ENCODE results near the gene CREBBP. TPM values are rescaled to one million over a fixed set of nuclear protein-coding genes. Genes with fewer than 3 reads are reported as not detected.

The CREBBP gene
- total and polyA plus RNA-seq, 4 donors, result 16.0 to 155 (median 36.1) TPM

DNA sequence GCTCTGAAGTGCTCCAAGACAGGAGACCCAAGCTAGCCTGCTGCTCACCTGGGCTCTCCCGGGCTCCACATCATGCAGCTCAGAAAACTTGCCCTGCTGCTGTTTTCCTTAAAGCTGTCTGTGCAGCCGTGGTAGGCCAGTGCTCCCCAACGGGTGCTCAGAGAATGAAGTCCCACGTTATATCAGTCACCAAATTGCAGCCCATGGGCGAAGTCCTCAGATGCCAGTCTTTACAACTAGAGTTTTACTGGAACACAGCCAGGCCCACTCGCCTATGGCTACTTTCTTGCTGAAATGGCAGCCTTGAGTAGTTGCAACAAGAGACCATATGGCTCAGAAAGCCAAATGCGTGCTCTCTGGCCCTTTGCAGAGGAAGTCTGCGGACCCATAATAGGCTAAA is 6.3 kb downstream of the CREBBP start:
- H3K27ac ChIP-seq (ENCODE audit: low read depth in 1 of 2, low read length in 1 of 2), result peak overlapping the region in 1 of 2 donors; percentile 1
- no peak for ATAC-seq (ENCODE audit: insufficient read depth, low FRiP score)

GRCh38 chr16:3873482-3874173 is 6.9 kb downstream of the CREBBP start:
- WGBS, 2 donors, result 76 to 82% methylated on average over 13 of the region's 13 CpGs
- peaks cover 35 to 68% (median 44%) of the 10 kb centered on the region in 5 donors for H3K4me1 ChIP-seq (ENCODE audit: control insufficient read depth in 5 of 5, insufficient read depth in 5 of 5, low read length in 5 of 5)
- no peak overlapping the region for H3K9ac ChIP-seq (ENCODE audit: insufficient read depth in 1 of 2, low read length in 2 of 2)
- H3K9me3 ChIP-seq (ENCODE audit: control insufficient read depth in 4 of 4, insufficient read depth in 3 of 4, low read length in 3 of 4), result no peaks in the 10 kb centered on the region
- peaks cover 0 to 15% (median 0%) of the 10 kb centered on the region in 4 donors for H3K36me3 ChIP-seq (ENCODE audit: control insufficient read depth in 4 of 4, insufficient read depth in 4 of 4, low read length in 4 of 4)
- DNase-seq (no peak), ATAC-seq (ENCODE audit: insufficient read depth, low FRiP score) (no peak)
- H3K27ac ChIP-seq (ENCODE audit: low read depth in 1 of 2, low read length in 1 of 2), result no peak overlapping the region
- no peaks in the 10 kb centered on the region for H3K27me3 ChIP-seq (ENCODE audit: control insufficient read depth in 3 of 3, insufficient read depth in 3 of 3, low read length in 2 of 3)
- no peak for TF ChIP-seq CTCF (IDR thresholded peaks at IDR 0.05; ENCODE audit: control extremely low read depth, extremely low read depth)
- H3K4me3 ChIP-seq, result no peak overlapping the region

More for the DNA sequence above, 6.3 kb downstream of the CREBBP start:
- Histone ChIP-seq H3K4me1 (ENCODE audit: control insufficient read depth in 5 of 5, insufficient read depth in 5 of 5, low read length in 5 of 5) (peaks cover 35 to 68% (median 44%) of the 10 kb centered on the region in 5 donors), H3K36me3 (ENCODE audit: control insufficient read depth in 4 of 4, insufficient read depth in 4 of 4, low read length in 4 of 4) (peaks cover 0 to 15% (median under 1%) of the 10 kb centered on the region in 4 donors), H3K9me3 (ENCODE audit: control insufficient read depth in 4 of 4, insufficient read depth in 3 of 4, low read length in 3 of 4) (no peaks in the 10 kb centered on the region), H3K9ac (ENCODE audit: insufficient read depth in 1 of 2, low read length in 2 of 2) (no peak overlapping the region), H3K27me3 (ENCODE audit: control insufficient read depth in 3 of 3, insufficient read depth in 3 of 3, low read length in 2 of 3) (no peaks in the 10 kb centered on the region), H3K4me3 (no peak overlapping the region)
- WGBS, 2 donors, result 76 to 83% methylated on average over 8 of the region's 8 CpGs
- no peak for TF ChIP-seq CTCF (IDR thresholded peaks at IDR 0.05; ENCODE audit: control extremely low read depth, extremely low read depth)
- no peak for DNase-seq

DNA sequence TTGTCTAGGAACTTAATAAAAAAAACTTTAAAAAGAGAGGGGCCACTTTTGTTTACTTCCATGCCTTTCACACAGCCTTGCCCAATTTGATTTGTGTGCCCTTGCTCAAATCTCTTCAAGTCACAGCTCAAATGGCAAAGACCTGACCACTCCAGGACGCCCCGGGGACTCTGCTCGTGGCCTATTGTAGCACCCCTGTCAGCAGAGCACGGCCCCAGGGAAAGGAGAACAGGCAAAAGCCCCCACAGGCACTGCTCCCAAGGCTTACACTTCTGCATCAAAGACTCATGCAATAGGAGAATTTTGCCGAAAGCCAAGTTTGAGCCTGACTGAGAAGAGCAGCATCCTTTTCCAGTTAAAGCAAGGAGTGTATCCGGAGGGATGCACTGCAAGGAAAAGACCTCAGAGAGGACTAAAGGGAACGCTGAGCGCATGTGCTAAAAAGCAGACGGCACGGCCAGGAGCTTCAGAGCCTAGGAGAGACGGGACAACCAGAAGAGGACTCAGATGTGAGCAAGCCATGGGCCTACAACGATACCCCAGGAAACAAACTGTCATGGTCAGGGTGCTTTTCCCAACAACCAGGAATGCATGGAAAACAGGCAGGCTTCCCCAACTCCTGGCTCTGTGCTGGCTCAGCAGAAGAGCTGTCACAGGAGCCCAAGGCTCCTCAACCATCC is 8.2 kb downstream of the CREBBP start:
- Histone ChIP-seq H3K4me3 (no peak overlapping the region), H3K9ac (ENCODE audit: insufficient read depth in 1 of 2, low read length in 2 of 2) (no peak overlapping the region), H3K4me1 (ENCODE audit: control insufficient read depth in 5 of 5, insufficient read depth in 5 of 5, low read length in 5 of 5) (peaks cover 25 to 56% (median 42%) of the 10 kb centered on the region in 5 donors), H3K27ac (ENCODE audit: low read depth in 1 of 2, low read length in 1 of 2) (peak overlapping the region in 1 of 2 donors; percentile 17), H3K27me3 (ENCODE audit: control insufficient read depth in 3 of 3, insufficient read depth in 3 of 3, low read length in 2 of 3) (no peaks in the 10 kb centered on the region), H3K36me3 (ENCODE audit: control insufficient read depth in 4 of 4, insufficient read depth in 4 of 4, low read length in 4 of 4) (peaks cover 0 to 8% (median 0%) of the 10 kb centered on the region in 4 donors), H3K9me3 (ENCODE audit: control insufficient read depth in 4 of 4, insufficient read depth in 3 of 4, low read length in 3 of 4) (no peaks in the 10 kb centered on the region)
- TF ChIP-seq CTCF (IDR thresholded peaks at IDR 0.05; ENCODE audit: control extremely low read depth, extremely low read depth), result no peak
- 61 to 74% methylated on average over 12 of the region's 12 CpGs for WGBS, 2 donors
- no peak for DNase-seq
- ATAC-seq (ENCODE audit: insufficient read depth, low FRiP score), result no peak

All from lung (tissue), 12 donors.